NCI-H345 treated with DMSO at 0.1 percent for 48 hours (cell line): ENCODE measurements around the gene RIPOR1.

Experiments used
- DNase-seq: peaks from one replicate; lab custom pipeline; 2025; ENCODE audit not compliant: unreplicated experiment; lab: John Stamatoyannopoulos, UW

The RIPOR1 gene

GRCh38 chr16:67537636-67538591 lies 9.3 kb downstream of the RIPOR1 start:
- DNase-seq = no peak

DNA sequence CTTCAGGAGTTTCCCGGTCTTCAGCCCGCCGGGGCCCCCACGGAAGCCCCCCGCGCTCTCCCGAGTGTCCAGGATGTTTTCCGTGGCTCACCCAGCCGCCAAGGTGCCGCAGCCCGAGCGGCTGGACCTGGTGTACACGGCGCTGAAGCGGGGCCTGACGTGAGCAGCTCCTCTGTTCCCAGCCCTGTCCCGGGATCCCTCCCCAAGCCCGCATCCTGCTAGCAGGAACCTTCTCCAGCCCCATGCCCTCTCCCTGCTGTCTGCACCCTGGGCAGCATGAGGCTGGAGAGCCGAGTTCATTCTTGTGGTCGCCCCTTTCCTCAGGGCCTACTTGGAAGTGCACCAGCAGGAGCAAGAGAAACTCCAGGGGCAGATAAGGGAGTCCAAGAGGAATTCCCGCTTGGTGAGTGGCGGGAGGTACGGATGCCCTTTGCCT lies 10.1 kb downstream of the RIPOR1 start:
- no peak for DNase-seq

- DNase-seq = no peak
Observed at GRCh38 chr16:67539271-67539670, 10.6 kb downstream of the RIPOR1 start.

DNA sequence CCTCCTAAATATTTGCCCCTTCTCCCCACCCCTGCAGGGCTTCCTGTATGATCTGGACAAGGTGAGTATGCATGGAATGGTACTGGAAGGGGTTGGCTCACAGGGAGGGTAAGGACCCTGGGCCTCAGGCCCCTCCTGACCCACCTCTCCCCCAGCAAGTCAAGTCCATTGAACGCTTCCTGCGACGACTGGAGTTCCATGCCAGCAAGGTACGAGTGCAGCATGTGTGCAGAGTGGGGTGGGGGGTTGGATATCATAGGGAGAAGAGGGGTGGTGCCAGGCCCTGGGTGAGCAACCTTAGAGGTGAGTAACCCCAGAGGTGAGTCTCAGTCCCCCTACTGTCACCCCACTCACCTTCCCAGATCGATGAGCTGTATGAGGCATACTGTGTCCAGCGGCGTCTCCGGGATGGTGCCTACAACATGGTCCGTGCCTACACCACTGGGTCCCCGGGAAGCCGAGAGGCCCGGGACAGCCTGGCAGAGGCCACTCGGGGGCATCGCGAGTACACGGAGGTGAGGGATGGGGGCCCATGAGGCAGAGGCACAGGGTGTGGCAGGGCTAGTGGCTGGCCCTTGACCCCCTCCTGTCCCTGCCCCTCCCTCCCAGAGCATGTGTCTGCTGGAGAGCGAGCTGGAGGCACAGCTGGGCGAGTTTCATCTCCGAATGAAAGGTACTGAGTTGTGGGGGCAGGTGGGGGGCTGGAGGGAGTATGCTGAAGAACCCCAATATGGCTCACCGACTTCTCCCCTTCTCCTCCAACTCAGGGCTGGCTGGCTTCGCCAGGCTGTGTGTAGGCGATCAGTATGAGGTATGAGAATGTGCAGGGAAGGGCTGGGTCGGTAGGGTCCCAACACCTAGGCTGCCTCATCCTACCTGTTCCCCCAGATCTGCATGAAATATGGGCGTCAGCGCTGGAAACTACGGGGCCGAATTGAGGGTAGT lies 11.3 kb downstream of the RIPOR1 start:
- DNase-seq = no peak

GRCh38 chr16:67540756-67541155 lies 12.1 kb downstream of the RIPOR1 start:
- DNase-seq = no peak

- DNase-seq = no peak
Observed at GRCh38 chr16:67541391-67542263, 13.0 kb downstream of the RIPOR1 start.

- DNase-seq = no peak
Observed at GRCh38 chr16:67542464-67542863, 13.8 kb downstream of the RIPOR1 start.

GRCh38 chr16:67543036-67543435 lies 14.4 kb downstream of the RIPOR1 start:
- no peak for DNase-seq

GRCh38 chr16:67543582-67543981 lies 15.0 kb downstream of the RIPOR1 start:
- DNase-seq = no peak

- DNase-seq = no peak
Observed at GRCh38 chr16:67544329-67544841, 15.8 kb downstream of the RIPOR1 start.

DNA sequence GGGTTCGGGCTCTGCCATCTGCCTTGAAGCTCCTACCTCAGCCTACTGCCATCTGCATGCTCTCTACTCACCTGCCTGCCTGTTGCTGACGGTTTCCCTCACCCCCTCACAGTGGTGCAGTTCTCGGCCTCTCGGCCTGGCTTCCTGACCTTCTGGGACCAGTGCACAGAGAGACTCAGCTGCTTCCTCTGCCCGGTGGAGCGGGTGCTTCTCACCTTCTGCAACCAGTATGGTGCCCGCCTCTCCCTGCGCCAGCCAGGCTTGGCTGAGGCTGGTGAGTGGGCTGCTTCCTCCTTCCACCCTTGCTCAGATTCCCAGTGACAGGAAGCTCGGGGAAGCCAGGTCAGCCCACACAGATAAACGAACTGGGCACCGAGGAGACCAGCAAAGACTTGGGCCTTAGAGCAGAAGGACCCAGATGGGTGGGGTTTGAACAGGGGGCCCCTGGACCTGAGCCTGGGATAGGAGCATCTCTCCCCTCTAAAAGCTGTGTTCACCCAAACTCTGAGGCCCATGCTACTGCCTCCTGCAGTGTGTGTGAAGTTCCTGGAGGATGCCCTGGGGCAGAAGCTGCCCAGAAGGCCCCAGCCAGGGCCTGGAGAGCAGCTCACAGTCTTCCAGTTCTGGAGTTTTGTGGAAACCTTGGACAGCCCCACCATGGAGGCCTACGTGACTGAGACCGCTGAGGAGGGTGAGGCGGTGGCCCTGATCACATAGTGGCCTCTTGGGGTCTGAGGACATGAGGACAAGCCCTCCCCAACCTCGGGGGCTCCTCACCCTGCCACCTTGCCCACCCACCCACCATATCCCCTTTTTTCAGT lies 16.4 kb downstream of the RIPOR1 start:
- no peak for DNase-seq

GRCh38 chr16:67545665-67546024 lies 17.0 kb downstream of the RIPOR1 start:
- no peak for DNase-seq

DNA sequence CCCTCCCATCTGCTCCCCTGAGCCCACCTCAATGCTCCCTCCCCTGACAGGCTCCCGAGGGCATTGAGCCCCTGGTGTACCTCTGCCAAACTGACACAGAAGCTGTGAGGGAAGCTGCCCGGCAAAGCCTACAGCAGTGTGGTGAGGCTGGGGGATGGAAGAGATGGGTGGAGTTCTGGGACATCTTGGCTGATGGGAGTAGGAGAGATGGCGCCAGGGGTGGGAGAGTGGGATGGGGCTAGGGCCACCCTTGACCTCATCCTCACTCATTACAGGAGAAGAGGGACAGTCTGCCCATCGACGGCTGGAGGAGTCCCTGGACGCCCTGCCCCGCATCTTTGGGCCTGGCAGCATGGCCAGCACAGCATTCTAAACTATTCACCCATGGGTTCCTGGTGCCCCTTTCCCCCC lies 17.5 kb downstream of the RIPOR1 start:
- no peak for DNase-seq

GRCh38 chr16:67546761-67547422 lies 18.3 kb downstream of the RIPOR1 start:
- DNase-seq = no peak

DNA sequence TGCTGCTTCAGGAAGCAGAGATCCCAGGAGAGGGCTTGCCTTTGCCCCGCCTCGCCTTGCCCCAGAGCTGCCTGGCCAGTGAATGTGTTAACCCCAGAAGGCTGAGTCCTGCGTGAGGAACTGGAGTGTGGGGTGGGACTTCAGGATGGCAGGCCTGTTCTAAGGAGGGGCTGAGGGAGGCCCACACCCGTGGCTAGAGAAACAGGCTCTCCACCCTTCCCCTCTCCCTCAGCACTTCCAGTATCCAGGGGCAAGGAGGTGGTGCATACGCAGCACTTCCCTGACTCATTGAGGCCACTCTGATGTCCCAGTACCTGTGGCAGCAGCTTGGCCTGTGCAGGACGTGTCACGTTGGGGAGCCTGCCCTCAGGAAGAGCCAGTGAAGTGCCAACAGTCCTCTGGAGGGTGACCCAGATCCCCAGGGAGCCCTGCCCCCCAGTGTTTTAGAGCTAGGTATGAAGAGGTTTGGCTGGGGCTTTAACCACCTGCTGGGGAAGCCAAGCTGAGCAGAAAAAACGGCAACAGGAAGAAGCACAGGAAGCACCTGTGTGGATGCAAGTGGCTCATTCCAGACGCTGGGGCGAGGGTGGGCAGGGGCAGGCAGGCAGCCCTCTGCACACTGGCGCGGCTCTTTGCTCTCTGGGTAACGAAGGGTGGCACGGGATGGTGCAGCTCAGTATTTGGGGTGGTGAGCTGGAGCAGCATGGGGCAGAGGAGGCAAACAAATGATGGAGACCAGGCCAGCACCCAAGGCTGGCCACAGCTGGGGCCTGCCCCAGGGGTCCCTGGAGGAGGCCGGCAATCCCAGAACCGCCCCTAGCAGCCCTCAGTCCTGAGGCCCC lies 19.0 kb downstream of the RIPOR1 start:
- DNase-seq = no peak

GRCh38 chr16:67548265-67549126 lies 19.9 kb downstream of the RIPOR1 start:
- DNase-seq = no peak

GRCh38 chr16:67549240-67549639 lies 20.6 kb downstream of the RIPOR1 start:
- DNase-seq = no peak
